Activated T-cell treated with anti-CD3 and anti-CD28 coated beads for 1 hour (primary cell): ENCODE data around the gene TNK2.
A peak's percentile ranks its signal among the peaks of the same experiment; 100 is the strongest.
"Not testable (repeated sequence)": the region's sequence is repeated elsewhere in the genome, so short reads cannot be mapped to it uniquely, and the experiment has no call there.

Source experiments
- DNase-seq: peaks from one replicate; pipeline ENCODE4 v3.0.0-alpha.2; 2020; ENCODE audit warnings: low read depth

Gene TNK2

GRCh38 chr3:195870442-195870841, 37.9 kb downstream of the TNK2 start:
- DNase-seq, result no peak

- no peak for DNase-seq
These were observed 38.8 kb downstream of the TNK2 start for GRCh38 chr3:195869413-195870001.

- DNase-seq, result no peak
These were observed 39.4 kb downstream of the TNK2 start for GRCh38 chr3:195868866-195869412.

- DNase-seq, result no peak
These were observed 40.0 kb downstream of the TNK2 start for GRCh38 chr3:195868336-195868865.

- no peak for DNase-seq
These were observed 40.6 kb downstream of the TNK2 start for GRCh38 chr3:195867631-195868335.

- DNase-seq, result no peak
These were observed 41.5 kb downstream of the TNK2 start for GRCh38 chr3:195866686-195867511.

- DNase-seq, result no peak
These were observed 42.6 kb downstream of the TNK2 start for GRCh38 chr3:195865752-195866151.

GRCh38 chr3:195863121-195864061, 45.0 kb downstream of the TNK2 start:
- DNase-seq, result peak; percentile 55

- DNase-seq, result not testable (repeated sequence)
These were observed 46.0 kb downstream of the TNK2 start for GRCh38 chr3:195862318-195862717.

- DNase-seq, result no peak
These were observed 47.9 kb downstream of the TNK2 start for GRCh38 chr3:195860456-195860855.

GRCh38 chr3:195859846-195860411, 48.4 kb downstream of the TNK2 start:
- no peak for DNase-seq

GRCh38 chr3:195859061-195859845, 49.1 kb downstream of the TNK2 start:
- DNase-seq, result peak; percentile 72

- DNase-seq, result no peak
These were observed 51.8 kb downstream of the TNK2 start for GRCh38 chr3:195856410-195857084.

- no peak for DNase-seq
These were observed 52.6 kb downstream of the TNK2 start for GRCh38 chr3:195855471-195856409.

- no peak for DNase-seq
These were observed 53.6 kb downstream of the TNK2 start for GRCh38 chr3:195854628-195855294.

- DNase-seq, result no peak
These were observed 54.4 kb downstream of the TNK2 start for GRCh38 chr3:195853996-195854395.

- DNase-seq, result no peak
These were observed 55.3 kb downstream of the TNK2 start for GRCh38 chr3:195853036-195853435.
